A549 (cell line): ENCODE data around the gene LAMC2. TPM values are rescaled to one million over a fixed set of nuclear protein-coding genes. Genes with fewer than 3 reads are reported as not detected.
A peak's percentile ranks its signal among the peaks of the same experiment; 100 is the strongest.

Experiments
- ATAC-seq, 2 experiments: fragments of 200-7000 bp in 1 of 2; fragments of >200 bp in 1 of 2; cut with Nextera tagmentation in 1 of 2; cut with Tn5 transposase in 1 of 2; 3 replicates each; pipeline versions ENCODE4 v1.8.0 to v1.9.1; 2018 to 2020; ENCODE audit warnings: mild to moderate bottlenecking in 1 of 2, moderate library complexity in 1 of 2
- CTCF ChIA-PET: fragments of 300-600 bp; sonication (Branson Sonifier 250); formaldehyde crosslinking; extraction: SDS; loops from one replicate; lab custom pipeline; 2021; ENCODE audit warnings: antibody characterized with exemption, inconsistent platforms; lab: Yijun Ruan, JAX
- POLR2A ChIA-PET: fragments of 350-600 bp; formaldehyde crosslinking; extraction: SDS; loops from one replicate; lab custom pipeline; 2021; ENCODE audit warnings: antibody characterized with exemption, inconsistent platforms; lab: Yijun Ruan, JAX
- DNase-seq, 2 experiments: peaks; one replicate each; pipeline versions ENCODE4 v3.0.0 to v3.0.0-alpha.2; 2011 to 2016; ENCODE audit warnings: low read depth in 1 of 2, low spot score in 1 of 2
- FAIRE-seq: peaks from 2 replicates; lab custom pipeline; 2011; peaks lifted over from hg19 to GRCh38; lab: Jason Lieb, UNC
- H3K27ac ChIP-seq, 2 experiments: fragments of >200 bp; sonication (Bioruptor Twin); formaldehyde crosslinking; 3 replicates each; pipeline ENCODE4 v1.5.1; 2016 to 2017
- H3K4me1 ChIP-seq: fragments of >200 bp; sonication (Bioruptor Twin); formaldehyde crosslinking; 3 replicates; pipeline ENCODE4 v1.6.1; 2016
- H3K4me2 ChIP-seq: fragments of >200 bp; sonication (Bioruptor Twin); formaldehyde crosslinking; 3 replicates; pipeline ENCODE4 v1.6.1; 2016
- H3K4me3 ChIP-seq: fragments of >200 bp; sonication (Bioruptor Twin); formaldehyde crosslinking; 3 replicates; pipeline ENCODE4 v1.5.1; 2016
- H3K9me3 ChIP-seq: fragments of >200 bp; sonication (Bioruptor Twin); formaldehyde crosslinking; 3 replicates; pipeline ENCODE4 v1.6.1; 2016
- BHLHE40 ChIP-seq: IDR thresholded peaks from 2 replicates; pipeline ENCODE4 v1.6.1; 2012; ENCODE audit warnings: low read depth, low read length, inconsistent platforms
- CBX2 ChIP-seq: fragments of 200-600 bp; sonication (generic); IDR thresholded peaks from 2 replicates; pipeline ENCODE4 v1.6.1; 2016; ENCODE audit warnings: low read depth, mild to moderate bottlenecking, borderline replicate concordance
- CBX8 ChIP-seq: fragments of 200-600 bp; sonication (generic); IDR thresholded peaks from 2 replicates; pipeline ENCODE4 v1.6.1; 2016
- CEBPB ChIP-seq, 2 experiments: fragments of >200 bp in 1 of 2; sonication (Bioruptor Twin) in 1 of 2; formaldehyde crosslinking in 1 of 2; IDR thresholded peaks; 2 replicates each; pipeline ENCODE4 v1.6.1; 2012 to 2016
- CHD4 ChIP-seq: fragments of 200-600 bp; sonication (generic); IDR thresholded peaks from 2 replicates; pipeline ENCODE4 v1.6.1; 2016; ENCODE audit warnings: antibody characterized with exemption, mild to moderate bottlenecking, borderline replicate concordance
- ESRRA ChIP-seq: fragments of 150-350 bp; IDR thresholded peaks from 2 replicates; pipeline ENCODE4 v1.6.1; 2014; ENCODE audit warnings: mild to moderate bottlenecking, low read length, borderline replicate concordance
- FOSB ChIP-seq: fragments of 250-450 bp; sonication (Bioruptor Pico); IDR thresholded peaks from 2 replicates; pipeline ENCODE4 v1.5.0; 2020; ENCODE audit warnings: mild to moderate bottlenecking, moderate library complexity
- FOSL2 ChIP-seq, 2 experiments: fragments of 450-650 bp in 1 of 2; fragments of >200 bp in 1 of 2; sonication (Bioruptor Twin) in 1 of 2; formaldehyde crosslinking; IDR thresholded peaks; 2 replicates each; pipeline versions ENCODE4 v1.5.0 to v1.6.1; 2016 to 2020; ENCODE audit warnings: mild to moderate bottlenecking in 1 of 2, moderate library complexity in 1 of 2
- FOXS1 ChIP-seq: fragments of 250-450 bp; sonication (Bioruptor Pico); IDR thresholded peaks from 2 replicates; pipeline ENCODE4 v1.5.0; 2020; ENCODE audit warnings: mild to moderate bottlenecking, moderate library complexity
- GATA3 ChIP-seq: IDR thresholded peaks from 2 replicates; pipeline ENCODE4 v1.6.1; 2012; ENCODE audit warnings: borderline replicate concordance
- HES2 ChIP-seq: fragments of >200 bp; sonication (Bioruptor Twin); formaldehyde crosslinking; IDR thresholded peaks from 2 replicates; pipeline ENCODE4 v1.6.1; 2016
- HEYL ChIP-seq: fragments of 250-450 bp; sonication (Bioruptor Pico); IDR thresholded peaks from 2 replicates; pipeline ENCODE4 v1.8.0; 2021; ENCODE audit warnings: mild to moderate bottlenecking, moderate library complexity
- HOXB13 ChIP-seq: fragments of 250-450 bp; sonication (Bioruptor Pico); IDR thresholded peaks from 2 replicates; pipeline ENCODE4 v1.5.0; 2020; ENCODE audit warnings: low read depth, mild to moderate bottlenecking, moderate library complexity
- JUNB ChIP-seq: fragments of >200 bp; sonication (Bioruptor Twin); formaldehyde crosslinking; IDR thresholded peaks from 2 replicates; pipeline ENCODE4 v1.6.1; 2016
- MAFK ChIP-seq: fragments of 450-650 bp; IDR thresholded peaks from 2 replicates; pipeline ENCODE4 v1.6.1; 2014; ENCODE audit not compliant: partially characterized antibody
- MYC ChIP-seq: IDR thresholded peaks from 2 replicates; pipeline ENCODE4 v1.6.1; 2012; ENCODE audit warnings: mild to moderate bottlenecking, inconsistent platforms, low read length, improper control_type of control experiment, borderline replicate concordance
- POLR2AphosphoS2 ChIP-seq: conservative IDR thresholded peaks from 2 replicates; pipeline ENCODE4 v1.6.1; 2012; ENCODE audit warnings: low read length, improper control_type of control experiment, inconsistent platforms
- RFX5 ChIP-seq: fragments of 450-650 bp; IDR thresholded peaks from 2 replicates; pipeline ENCODE4 v1.7.1; 2014; ENCODE audit warnings: antibody characterized with exemption, mild to moderate bottlenecking, moderate library complexity
- RNF2 ChIP-seq: fragments of 200-600 bp; sonication (generic); IDR thresholded peaks from 2 replicates; pipeline ENCODE4 v1.6.1; 2016; ENCODE audit warnings: low read depth, mild to moderate bottlenecking, antibody characterized with exemption, moderate library complexity, borderline replicate concordance
- SMC3 ChIP-seq: fragments of >200 bp; sonication (Bioruptor Twin); formaldehyde crosslinking; IDR thresholded peaks from 3 replicates; pipeline ENCODE4 v1.6.1; 2018; ENCODE audit warnings: inconsistent platforms
- ZSCAN20 ChIP-seq: fragments of 250-450 bp; sonication (Bioruptor Pico); IDR thresholded peaks from 2 replicates; pipeline ENCODE4 v1.8.0; 2022; ENCODE audit warnings: mild to moderate bottlenecking, moderate library complexity
- WGBS: methylation state at CpG from one replicate; pipeline ENCODE4 v1.1.6; 2017; ENCODE audit errors: missing lambda C conversion rate; 5-methylcytosine and 5-hydroxymethylcytosine counted together
- polyA plus RNA-seq, 4 experiments: library from polyadenylated mRNA; depleted of rRNA in 3 of 4; stranded (reverse); fragments of >200 nt; fragmentation: RNase III in 1 of 4; extraction: RNeasy Plus Mini Kit Qiagen cat#74134 plus additional on column Dnase treatment in 1 of 4; gene quantifications; 2 replicates in 3 of 4; 3 replicates in 1 of 4; pipeline ENCODE4 v1.2.3, GENCODE V29; 2011 to 2017
- TF ChIP-seq, protein P1 (sequence below): fragments of 450-650 bp; IDR thresholded peaks from 2 replicates; pipeline ENCODE4 v1.6.1; 2014; ENCODE audit warnings: antibody characterized with exemption

LAMC2 gene
- polyA plus RNA-seq, 2 of the 4 experiments (the other 2 are of a cell fraction) = 8.5 to 24.1 TPM

GRCh38 chr1:183144752-183145151 is 41.3 kb upstream of the LAMC2 start:
- no peak overlapping the region for H3K27ac ChIP-seq
- ChIA-PET CTCF (interaction anchor here (1.2 to 1.8 kb wide), 3 partner anchors 9 to 90 kb away, joined by 3 to 6 read pairs (median 5); partner anchors contain the start of gene LAMC2), POLR2A (no interaction called here)
- no peak overlapping the region for H3K4me2 ChIP-seq
- FAIRE-seq (no peak), ATAC-seq (no peak), DNase-seq (no peak)
- no peaks in the 10 kb centered on the region for H3K9me3 ChIP-seq
- peaks cover 10% of the 10 kb centered on the region for H3K4me1 ChIP-seq
- no peak overlapping the region for H3K4me3 ChIP-seq
- TF ChIP-seq JUNB = no peak
- WGBS = 86% methylated on average over 3 of the region's 3 CpGs

DNA sequence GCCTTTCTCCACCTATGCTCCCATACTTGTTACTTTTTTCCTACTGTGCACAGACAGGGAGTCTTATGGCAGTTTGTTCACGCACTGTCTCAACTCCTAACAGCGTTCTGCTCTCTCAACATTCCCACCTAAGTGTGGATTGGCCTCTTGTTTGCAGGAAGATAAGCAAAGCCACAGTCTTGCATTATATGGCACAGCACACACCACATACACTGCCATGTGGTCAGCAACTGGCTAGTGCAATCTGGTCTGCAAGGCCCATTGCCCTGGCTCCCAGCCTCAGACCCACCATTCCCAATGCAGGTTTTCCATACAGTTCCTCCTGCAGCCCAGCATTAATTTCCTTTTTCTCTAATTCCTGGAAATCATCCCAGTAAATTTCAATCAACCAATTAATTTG is 38.3 kb upstream of the LAMC2 start:
- TF ChIP-seq CEBPB (IDR thresholded peaks at IDR 0.05) = no peak
- TF ChIP-seq ESRRA = no peak
- TF ChIP-seq HES2 = no peak
- no peak for TF ChIP-seq GATA3
- TF ChIP-seq, protein P1, sequence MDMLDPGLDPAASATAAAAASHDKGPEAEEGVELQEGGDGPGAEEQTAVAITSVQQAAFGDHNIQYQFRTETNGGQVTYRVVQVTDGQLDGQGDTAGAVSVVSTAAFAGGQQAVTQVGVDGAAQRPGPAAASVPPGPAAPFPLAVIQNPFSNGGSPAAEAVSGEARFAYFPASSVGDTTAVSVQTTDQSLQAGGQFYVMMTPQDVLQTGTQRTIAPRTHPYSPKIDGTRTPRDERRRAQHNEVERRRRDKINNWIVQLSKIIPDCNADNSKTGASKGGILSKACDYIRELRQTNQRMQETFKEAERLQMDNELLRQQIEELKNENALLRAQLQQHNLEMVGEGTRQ = no peak
- no peak for TF ChIP-seq CHD4
- TF ChIP-seq FOSB (CRISPR knock-in tag) = no peak
- no peak; the same call in 1 of the 2 replicates for TF ChIP-seq POLR2AphosphoS2
- no peak for TF ChIP-seq HOXB13 (CRISPR knock-in tag)
- no peak for TF ChIP-seq MYC
- TF ChIP-seq ZSCAN20 (CRISPR knock-in tag) = no peak
- TF ChIP-seq BHLHE40 = no peak
- TF ChIP-seq RFX5 = no peak
- no peak for TF ChIP-seq HEYL (CRISPR knock-in tag)
- TF ChIP-seq CBX2 = no peak
- TF ChIP-seq RNF2 = no peak
- TF ChIP-seq FOXS1 = no peak
- TF ChIP-seq SMC3 = no peak
- TF ChIP-seq FOSL2 (IDR thresholded peaks at IDR 0.05) = no peak
- no peak for TF ChIP-seq FOSL2 (CRISPR knock-in tag; IDR thresholded peaks at IDR 0.05)
- TF ChIP-seq, all 56 proteins: peak for 0
- ATAC-seq (peak; percentile 46 to 60; a peak in 4 of 6 replicates), FAIRE-seq (no peak), DNase-seq (no peak)
- Histone ChIP-seq H3K27ac (no peak overlapping the region), H3K9me3 (no peaks in the 10 kb centered on the region), H3K4me1 (no peaks in the 10 kb centered on the region), H3K4me3 (no peak overlapping the region), H3K4me2 (no peak overlapping the region)
- 93% methylated on average over 2 of the region's 2 CpGs for WGBS
- ChIA-PET POLR2A (no interaction called here), CTCF (no interaction called here)

DNA sequence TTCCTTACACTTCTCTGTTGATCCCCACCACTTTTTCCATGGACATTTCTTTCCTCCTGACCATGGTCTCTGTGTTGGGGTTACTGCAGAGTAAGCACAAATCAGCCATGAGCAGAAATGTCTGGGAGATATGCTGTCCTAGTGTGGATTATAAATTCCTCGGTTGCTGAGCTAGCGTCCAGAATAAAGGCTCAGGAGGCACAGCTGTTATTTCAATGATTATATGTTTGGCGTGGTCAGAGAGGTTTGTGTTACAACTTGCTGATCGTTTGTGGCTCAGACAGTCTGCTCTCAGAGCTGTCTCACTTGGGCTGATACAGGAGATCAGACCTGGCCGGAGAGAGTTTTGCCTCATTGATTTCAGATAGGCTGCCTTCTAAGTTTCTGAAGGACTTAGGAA is 37.5 kb upstream of the LAMC2 start:
- ChIA-PET POLR2A (no interaction called here), CTCF (interaction anchor here (0.7 to 1.2 kb wide), 2 partner anchors 79 to 186 kb away, joined by 3 read pairs; no protein-coding TSS in a partner anchor)
- Histone ChIP-seq H3K4me3 (no peak overlapping the region), H3K4me1 (no peaks in the 10 kb centered on the region), H3K9me3 (no peaks in the 10 kb centered on the region), H3K4me2 (no peak overlapping the region), H3K27ac (0 out of 6 replicates have a peak overlapping the region, but pooled peaks of 1 of the 2 experiments have one; percentile 12)
- DNase-seq (no peak), ATAC-seq (peak; percentile 42 to 51; a peak in 4 of 6 replicates), FAIRE-seq (no peak)
- 81% methylated on average over 5 of the region's 5 CpGs for WGBS
- no peak for TF ChIP-seq CEBPB (IDR thresholded peaks at IDR 0.05)
- TF ChIP-seq BHLHE40 = no peak
- TF ChIP-seq MAFK = peak; percentile 74
- no peak for TF ChIP-seq CBX8
